CD4-positive, alpha-beta T cell treated with Interleukin-17A for 1 hour (primary cell): ENCODE data around the gene PRTN3.

Experiments
- DNase-seq: peaks from one replicate; pipeline ENCODE4 v3.0.0-alpha.2; 2020

PRTN3 gene

DNA sequence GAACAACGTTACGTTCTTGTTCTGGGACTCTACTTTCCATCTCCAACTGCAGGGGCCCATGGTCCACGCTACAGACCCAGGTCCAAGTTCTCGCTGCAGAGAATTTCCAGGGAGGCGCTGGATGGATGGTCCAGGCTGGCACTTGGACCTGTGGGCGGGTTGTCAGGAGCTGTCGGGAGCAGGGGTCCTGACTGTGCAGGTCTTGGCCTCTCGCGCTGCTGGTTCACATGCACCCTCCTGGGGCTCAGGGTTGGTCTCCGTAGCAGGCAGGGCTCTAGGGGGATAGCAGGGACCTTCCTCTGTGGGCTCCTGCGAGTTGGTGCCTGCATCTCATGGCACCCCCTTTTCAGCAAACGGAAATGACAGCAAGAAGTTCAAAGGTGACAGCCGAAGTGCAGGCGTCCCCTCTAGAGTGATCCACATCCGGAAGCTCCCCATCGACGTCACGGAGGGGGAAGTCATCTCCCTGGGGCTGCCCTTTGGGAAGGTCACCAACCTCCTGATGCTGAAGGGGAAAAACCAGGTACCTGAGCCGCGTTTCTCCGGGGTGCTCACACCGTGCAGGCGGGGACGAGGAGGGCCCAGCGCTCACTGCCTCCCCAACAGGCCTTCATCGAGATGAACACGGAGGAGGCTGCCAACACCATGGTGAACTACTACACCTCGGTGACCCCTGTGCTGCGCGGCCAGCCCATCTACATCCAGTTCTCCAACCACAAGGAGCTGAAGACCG, 36.9 kb upstream of the PRTN3 start:
- DNase-seq: no peak

DNA sequence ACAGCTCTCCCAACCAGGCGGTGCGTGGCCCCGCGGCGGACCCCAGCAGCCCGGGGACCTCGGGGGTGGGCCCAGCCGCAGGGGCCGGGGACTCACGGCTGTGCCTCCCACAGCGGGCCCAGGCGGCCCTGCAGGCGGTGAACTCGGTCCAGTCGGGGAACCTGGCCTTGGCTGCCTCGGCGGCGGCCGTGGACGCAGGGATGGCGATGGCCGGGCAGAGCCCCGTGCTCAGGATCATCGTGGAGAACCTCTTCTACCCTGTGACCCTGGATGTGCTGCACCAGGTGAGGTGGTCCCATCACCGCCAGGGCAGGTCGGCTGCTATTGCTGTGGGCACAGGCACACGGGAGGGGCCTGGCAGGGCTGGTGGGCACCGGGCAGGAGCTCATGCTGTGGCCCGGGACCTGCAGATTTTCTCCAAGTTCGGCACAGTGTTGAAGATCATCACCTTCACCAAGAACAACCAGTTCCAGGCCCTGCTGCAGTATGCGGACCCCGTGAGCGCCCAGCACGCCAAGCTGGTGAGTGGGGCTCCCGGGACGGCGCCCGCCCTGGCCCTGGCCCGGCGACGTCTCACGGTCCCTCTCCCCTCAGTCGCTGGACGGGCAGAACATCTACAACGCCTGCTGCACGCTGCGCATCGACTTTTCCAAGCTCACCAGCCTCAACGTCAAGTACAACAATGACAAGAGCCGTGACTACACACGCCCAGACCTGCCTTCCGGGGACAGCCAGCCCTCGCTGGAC, 36.2 kb upstream of the PRTN3 start:
- DNase-seq: no peak

DNA sequence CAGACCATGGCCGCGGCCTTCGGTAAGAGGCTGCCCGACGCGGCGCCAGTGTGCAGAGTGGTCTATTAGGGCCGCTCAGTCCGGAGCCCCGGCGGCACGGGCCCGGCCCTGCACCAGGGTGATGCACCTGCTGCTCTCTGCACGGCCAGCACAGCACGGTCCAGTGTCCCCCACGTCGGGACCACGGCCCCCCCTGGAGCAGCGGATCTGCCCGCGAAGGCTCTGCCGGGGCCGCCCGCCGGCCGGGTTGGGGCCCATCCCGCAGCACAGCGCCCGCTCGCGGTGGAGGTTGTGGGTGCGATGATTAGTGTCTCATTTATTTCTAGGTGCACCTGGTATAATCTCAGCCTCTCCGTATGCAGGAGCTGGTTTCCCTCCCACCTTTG, 35.6 kb upstream of the PRTN3 start:
- DNase-seq: no peak

DNA sequence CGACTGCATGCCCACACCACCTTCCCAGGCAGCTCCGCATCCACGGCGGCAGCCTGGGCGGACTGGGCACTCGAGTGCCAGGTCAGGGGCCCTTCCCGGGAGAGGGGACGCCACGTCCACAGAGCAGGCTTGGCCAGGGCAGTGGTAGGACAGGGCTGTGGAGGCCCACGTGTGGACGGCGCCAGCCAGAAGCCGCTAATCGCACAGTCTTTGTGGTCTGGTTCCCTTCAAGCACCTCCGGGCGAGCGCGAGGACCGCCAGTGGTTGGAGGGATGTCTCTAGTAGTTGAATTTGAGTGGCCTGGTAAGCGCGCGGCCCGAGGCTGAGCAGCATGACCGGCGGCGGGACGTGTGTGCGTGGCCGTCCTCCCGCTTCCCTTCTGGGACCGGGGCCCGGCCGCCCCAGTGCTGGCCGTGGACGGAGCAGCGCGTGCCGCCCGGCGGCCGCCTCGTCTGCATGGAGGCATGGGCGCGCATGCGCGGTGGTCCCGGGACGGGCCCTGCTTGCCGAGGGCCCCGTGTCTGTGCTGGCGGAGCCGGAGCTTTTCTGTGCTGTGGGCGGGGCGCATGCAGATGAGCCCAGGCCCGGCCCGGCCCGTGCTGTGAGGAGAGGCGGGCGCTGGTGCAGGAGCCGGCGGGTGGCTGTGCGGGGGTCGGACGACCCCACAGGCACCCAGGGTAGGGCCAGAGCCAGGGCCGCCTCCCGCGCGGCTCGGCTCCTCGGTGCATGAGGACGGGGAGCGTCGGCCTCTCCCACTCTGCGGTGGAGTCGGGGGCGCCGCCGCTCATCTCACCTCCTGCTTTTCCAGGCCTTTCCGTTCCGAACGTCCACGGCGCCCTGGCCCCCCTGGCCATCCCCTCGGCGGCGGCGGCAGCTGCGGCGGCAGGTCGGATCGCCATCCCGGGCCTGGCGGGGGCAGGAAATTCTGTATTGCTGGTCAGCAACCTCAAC, 34.9 kb upstream of the PRTN3 start:
- DNase-seq: no peak

DNA sequence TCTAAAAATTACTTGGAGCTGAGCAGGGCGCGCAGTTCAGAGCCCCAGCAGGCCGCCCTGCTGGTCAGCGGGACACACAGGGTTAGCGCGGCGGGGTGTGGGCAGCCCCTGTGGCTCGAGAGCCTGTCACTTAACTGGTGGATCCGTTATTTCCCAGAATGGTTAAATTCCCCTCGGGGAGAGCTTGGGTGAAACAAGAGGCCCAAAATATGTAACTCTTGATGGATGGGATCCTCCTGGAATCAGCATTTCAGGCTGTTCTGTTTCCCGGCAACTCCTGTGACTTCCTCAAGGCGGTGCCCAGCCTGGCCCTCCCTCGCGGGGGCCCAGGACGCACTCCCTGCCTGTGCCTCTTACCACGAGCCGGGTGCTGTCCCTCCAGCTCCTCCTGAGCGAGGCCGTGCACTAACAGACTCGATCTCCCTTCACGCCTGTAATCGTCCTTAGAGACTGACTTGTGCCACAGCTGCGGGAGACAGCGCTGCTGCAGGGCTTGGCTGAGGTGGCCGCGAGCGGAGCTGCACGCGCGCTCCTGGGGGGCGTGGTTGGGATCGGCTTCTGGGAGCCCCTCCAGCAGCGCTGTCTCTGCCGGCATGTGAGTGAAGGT, 33.9 kb upstream of the PRTN3 start:
- no peak for DNase-seq

DNA sequence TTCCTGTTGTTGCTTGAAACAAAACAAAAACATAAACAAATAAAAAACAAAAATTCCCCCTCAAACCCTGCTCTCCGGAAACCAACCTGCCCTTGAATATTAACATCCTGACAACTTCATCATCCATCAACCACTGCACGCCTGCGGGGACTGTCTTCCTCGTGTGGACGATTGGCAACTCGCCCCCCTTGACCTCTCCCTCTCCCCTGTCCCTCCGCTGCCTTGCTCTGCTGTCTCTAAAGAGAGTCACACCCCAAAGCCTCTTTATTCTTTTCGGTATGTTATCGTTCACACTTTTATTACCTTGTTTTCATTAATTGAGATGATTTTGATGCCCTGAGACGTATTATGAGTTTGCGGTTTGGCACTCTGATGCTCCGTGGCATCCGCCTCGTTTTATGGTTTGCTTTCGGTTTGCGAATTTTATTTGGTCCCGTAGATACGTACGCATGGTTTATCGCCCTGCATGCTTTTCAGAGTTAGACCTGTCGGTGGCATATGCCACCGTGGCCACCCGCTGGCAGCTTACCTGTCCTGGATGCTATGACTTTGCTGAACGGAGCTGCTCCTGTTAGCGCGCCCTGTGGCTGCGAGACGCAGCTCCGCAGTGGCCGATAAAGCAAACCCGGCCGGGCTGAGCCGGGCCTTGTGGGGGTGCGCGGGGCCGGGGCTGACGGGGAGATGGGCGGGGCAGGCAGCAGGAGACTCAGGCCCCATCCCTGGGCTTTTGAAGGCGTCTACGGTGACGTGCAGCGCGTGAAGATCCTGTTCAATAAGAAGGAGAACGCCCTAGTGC, 33.0 kb upstream of the PRTN3 start:
- DNase-seq: no peak

DNA sequence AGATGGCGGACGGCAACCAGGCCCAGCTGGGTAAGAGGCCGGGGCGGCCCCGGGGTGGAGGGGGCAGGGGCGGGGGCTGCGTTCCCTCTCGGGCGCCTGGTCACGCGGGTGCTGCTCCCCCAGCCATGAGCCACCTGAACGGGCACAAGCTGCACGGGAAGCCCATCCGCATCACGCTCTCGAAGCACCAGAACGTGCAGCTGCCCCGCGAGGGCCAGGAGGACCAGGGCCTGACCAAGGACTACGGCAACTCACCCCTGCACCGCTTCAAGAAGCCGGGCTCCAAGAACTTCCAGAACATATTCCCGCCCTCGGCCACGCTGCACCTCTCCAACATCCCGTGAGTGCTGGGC, 32.4 kb upstream of the PRTN3 start:
- DNase-seq: no peak

DNA sequence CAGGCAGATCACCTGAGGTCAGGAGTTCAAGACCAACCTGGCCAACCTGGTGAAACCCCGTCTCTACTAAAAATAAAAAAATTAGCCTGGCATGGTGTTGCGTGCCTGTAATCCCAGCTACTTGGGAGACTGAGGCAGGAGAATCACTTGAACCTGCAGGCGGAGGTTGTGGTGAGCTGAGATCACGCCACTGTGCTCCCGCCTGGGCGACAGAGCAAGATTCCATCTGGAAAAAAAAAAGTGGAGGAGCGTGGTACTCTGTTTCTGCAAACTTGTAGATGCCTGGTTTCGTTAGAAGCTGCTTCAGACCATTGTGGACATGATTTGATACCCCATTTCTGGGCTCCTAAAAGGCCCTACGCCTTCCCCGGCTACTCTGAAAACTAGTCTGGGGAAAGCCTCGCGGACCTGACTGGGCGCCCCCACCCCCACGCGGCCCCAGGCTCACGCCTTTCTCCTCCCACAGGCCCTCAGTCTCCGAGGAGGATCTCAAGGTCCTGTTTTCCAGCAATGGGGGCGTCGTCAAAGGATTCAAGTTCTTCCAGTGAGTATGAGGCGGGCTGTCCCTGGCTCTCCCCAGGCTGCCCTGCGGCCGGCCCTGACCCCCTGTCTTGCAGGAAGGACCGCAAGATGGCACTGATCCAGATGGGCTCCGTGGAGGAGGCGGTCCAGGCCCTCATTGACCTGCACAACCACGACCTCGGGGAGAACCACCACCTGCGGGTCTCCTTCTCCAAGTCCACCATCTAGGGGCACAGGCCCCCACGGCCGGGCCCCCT, 30.5 kb upstream of the PRTN3 start:
- DNase-seq: no peak

DNA sequence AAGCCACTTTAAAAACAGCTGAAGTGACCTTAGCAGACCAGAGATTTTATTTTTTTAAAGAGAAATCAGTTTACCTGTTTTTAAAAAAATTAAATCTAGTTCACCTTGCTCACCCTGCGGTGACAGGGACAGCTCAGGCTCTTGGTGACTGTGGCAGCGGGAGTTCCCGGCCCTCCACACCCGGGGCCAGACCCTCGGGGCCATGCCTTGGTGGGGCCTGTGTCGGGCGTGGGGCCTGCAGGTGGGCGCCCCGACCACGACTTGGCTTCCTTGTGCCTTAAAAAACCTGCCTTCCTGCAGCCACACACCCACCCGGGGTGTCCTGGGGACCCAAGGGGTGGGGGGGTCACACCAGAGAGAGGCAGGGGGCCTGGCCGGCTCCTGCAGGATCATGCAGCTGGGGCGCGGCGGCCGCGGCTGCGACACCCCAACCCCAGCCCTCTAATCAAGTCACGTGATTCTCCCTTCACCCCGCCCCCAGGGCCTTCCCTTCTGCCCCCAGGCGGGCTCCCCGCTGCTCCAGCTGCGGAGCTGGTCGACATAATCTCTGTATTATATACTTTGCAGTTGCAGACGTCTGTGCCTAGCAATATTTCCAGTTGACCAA, 29.8 kb upstream of the PRTN3 start:
- DNase-seq: no peak

DNA sequence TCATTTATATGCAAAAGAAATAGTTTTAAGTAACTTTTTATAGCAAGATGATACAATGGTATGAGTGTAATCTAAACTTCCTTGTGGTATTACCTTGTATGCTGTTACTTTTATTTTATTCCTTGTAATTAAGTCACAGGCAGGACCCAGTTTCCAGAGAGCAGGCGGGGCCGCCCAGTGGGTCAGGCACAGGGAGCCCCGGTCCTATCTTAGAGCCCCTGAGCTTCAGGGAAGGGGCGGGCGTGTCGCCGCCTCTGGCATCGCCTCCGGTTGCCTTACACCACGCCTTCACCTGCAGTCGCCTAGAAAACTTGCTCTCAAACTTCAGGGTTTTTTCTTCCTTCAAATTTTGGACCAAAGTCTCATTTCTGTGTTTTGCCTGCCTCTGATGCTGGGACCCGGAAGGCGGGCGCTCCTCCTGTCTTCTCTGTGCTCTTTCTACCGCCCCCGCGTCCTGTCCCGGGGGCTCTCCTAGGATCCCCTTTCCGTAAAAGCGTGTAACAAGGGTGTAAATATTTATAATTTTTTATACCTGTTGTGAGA, 29.2 kb upstream of the PRTN3 start:
- no peak for DNase-seq

DNA sequence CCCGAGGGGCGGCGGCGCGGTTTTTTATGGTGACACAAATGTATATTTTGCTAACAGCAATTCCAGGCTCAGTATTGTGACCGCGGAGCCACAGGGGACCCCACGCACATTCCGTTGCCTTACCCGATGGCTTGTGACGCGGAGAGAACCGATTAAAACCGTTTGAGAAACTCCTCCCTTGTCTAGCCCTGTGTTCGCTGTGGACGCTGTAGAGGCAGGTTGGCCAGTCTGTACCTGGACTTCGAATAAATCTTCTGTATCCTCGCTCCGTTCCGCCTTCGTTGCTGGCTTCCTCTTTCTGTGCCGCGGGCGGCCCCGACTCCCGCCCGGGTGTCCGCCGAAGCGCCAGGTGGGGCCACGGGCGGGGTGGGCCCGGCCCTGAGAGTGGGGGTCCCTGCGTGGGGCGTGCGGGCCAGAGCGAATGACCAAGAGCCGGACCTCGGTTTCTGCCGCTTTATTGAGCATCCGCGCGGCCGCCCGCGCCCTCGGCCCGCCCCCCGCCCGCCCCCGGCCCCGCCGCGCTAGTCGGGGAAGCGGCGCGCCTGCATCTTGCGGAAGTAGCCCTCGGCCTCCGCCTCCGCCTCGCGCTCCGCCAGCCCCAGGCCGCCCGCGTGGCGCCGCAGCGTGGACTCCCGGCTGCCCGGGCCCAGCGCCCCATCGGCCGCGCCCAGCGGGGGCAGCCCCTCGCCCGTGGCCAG, 28.6 kb upstream of the PRTN3 start:
- no peak for DNase-seq

DNA sequence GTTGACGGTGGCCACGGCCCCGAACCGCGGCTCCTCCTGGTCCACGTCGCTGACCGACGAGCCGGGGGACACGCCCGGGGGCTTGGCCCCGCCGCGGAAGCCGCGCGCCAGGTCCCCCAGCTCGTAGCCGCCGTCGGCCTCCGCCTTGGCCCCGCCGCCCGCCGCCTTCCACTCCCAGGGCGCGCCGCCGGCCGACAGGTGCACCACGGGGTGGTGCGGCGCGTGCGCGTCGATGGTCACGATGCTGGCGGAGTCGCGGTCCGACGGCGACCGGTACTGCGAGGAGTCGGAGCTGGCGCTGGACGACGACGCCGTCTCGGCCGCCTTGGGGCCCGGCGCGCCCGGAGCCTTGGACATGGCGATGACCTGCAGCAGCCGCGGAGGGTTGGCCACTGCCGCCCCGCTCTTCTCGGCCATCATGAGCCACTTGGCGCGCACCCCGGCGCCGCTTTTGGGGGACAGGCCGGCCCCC, 28.0 kb upstream of the PRTN3 start:
- DNase-seq: no peak

DNA sequence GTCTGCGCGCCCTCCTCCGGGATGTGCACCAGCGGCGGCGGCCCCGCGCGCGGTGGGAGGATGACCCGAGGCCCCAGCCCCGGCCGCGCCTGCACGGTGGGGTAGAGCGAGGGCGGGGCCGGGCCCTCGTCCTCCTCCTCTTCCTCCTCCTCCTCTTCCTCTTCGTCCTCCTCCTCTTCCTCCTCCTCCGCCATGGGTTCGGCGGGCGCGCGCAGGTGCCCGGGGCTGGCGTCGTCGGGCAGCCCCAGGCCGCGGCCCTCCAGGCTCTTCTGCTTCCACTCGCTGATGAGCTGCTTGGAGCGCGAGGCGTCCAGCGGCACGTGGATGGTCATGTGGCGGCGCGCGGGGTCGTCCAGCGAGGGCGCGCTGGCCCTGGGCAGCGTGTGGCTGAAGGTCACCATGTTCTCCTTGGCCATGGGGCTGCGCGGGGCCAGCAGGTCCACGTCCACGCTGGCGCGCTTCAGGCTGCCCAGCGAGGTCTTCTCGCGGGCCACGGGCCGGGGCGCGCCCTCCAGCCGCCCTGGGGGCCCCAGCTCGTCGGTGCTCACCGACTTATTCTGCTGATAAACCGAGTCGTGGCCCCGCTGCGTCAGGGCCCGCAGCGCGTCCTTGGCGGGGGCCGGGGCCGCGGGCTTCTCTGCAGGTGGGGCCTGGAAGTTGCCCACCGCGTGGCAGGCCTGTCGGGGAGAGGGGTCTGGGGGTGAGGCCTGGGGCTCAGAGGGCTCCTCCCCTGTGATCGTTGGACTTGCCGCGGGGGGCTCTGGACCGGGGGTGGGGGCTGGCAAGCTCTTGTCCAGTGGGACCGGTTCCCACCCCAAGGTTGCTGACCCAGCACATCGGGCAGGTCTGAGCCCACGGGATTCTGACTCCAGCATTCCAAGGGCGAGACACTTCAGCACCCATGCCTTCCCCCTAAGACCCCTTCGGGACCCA, 27.3 kb upstream of the PRTN3 start:
- DNase-seq: no peak

DNA sequence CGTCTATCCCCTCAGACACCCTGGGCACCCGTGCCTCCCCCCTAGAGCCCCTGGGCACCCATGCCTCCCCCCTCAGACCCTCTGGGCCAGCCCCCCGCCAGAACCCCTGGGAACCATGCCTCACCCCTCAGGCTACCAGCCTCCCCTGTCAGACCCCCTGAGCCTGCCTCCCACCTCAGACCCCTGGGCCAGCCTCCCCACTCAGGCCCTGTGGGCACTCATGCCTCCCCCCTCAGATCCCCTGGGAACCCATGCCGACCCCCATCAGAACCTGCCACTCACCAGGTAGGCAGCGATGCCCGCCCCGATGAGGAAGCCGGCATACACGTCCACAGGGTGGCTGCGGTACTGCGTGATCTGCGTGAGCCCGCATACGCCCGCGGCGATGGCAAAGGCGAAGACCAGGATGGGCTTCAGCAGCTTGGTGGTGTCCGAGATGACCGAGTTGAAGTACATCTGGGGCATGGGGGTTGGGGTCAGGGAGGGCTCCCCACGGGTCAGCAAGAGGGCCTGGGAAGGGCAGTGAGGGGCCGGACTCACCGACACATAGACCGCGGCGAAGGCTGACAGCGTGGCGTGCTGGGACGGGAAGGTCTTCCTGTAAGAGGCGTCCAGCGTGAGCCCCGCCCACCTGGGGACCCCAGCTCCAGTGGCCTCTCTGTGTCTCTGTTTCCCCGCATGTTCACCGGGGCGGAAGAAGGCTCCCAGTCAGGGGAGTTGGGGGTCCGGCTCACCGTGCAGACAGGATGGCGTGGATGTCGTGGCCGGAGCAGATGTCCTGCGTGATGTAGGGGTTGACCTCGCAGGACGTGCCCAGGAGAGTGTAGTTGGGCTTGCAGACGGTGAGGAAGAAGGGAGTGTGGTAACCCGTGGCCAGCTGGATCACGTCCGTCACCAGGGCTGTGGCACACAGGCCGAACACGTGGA, 26.4 kb upstream of the PRTN3 start:
- no peak for DNase-seq

DNA sequence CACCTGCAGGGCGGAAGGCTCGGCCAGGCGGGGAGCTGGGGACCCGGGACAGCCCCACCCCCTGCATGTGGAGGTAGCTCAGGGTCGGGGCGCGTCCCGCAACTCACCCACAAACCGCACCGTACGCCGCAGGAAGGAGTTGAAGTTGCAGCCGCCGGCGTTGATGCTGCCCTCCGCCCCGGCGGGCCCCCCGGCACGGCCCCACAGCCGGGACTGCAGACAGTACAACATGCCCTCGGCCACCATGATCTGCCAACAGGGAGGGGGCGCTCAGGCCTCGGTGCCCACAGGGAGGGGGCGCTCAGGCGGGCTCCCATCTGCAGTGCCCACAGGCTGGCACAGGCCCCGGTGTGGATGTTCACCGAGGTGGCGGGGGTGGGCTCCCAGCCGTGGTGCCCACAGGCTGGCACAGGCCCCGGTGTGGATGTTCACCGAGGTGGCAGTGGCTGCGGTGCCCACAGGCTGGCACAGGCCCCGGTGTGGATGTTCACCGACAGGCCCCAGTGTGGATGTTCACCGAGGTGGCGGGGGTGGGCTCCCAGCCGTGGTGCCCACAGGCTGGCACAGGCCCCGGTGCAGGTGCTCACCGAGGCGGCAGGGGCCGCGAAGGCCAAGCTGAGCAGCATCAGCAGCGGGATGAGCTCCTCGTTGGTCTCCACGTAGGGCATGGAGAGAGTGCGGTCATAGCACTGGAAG, 25.6 kb upstream of the PRTN3 start:
- no peak for DNase-seq

DNA sequence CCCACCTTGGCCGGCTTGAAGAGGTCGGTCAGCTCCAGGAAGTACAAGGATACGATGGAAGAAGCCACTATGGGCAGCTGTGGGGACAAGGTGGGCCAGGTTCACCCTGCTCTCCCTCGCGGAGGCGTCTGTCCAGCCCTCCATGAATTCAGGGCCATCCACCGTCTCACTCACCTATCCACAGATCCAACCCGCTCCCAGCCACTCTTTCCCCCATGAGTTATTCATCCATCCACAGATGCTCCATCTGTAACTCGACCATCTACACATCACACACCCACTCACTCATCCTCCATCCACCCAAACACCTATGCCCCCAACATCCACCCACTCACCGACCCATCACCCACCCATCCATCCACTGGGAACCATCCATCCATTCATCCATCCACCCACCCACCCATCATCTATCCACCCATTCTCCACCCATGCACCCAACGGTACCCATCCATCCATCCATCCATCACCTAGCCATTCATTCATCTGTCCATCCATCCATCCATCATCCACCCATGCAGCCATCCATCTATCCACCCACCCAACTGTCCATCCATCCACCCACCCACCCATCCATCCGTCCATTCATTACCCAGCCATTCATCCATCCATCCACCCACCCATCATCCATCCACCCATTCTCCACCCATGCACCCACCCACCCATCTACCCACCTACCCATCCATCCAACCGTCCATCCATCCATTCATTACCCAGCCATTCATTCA, 24.9 kb upstream of the PRTN3 start:
- DNase-seq: no peak
